22Rv1 (cell line): ENCODE measurements around the gene CCDC57.

ENCODE experiments used
- ZFX ChIP-seq: fragments of 450-650 bp; IDR thresholded peaks from 2 replicates; pipeline ENCODE4 v1.6.1; 2017; ENCODE audit warnings: antibody characterized with exemption, borderline replicate concordance
- TF ChIP-seq, protein P1 (sequence below): fragments of 450-650 bp; IDR thresholded peaks from 2 replicates; pipeline ENCODE4 v1.5.1; 2017; ENCODE audit warnings: mild to moderate bottlenecking

DNA sequence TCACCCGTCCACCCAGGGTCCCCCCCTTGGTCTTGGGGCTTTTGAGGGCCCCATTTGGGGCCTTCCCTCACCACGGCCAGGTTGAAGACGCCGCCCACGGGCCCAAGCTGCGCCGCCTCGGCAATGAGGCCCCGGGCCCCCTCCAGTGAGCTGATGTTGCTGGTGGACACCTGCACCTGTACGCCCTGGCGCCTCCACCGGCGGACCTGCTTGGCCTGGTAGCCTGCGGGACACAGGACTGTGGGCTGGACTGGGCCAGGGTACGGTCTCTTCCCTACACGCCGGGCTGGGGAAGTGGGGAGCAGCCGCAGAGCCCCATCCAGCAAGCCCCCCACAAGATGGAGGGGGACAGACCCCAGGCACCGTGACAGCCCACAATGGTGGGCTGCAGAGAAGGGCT lies 130.2 kb downstream of the CCDC57 start:
- TF ChIP-seq, protein P1, sequence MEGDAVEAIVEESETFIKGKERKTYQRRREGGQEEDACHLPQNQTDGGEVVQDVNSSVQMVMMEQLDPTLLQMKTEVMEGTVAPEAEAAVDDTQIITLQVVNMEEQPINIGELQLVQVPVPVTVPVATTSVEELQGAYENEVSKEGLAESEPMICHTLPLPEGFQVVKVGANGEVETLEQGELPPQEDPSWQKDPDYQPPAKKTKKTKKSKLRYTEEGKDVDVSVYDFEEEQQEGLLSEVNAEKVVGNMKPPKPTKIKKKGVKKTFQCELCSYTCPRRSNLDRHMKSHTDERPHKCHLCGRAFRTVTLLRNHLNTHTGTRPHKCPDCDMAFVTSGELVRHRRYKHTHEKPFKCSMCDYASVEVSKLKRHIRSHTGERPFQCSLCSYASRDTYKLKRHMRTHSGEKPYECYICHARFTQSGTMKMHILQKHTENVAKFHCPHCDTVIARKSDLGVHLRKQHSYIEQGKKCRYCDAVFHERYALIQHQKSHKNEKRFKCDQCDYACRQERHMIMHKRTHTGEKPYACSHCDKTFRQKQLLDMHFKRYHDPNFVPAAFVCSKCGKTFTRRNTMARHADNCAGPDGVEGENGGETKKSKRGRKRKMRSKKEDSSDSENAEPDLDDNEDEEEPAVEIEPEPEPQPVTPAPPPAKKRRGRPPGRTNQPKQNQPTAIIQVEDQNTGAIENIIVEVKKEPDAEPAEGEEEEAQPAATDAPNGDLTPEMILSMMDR = no peak
- no peak for TF ChIP-seq ZFX
